Hepatocyte (in vitro differentiated cells): Measurements from ENCODE around the gene LILRB5. TPM values are rescaled to one million over a fixed set of nuclear protein-coding genes. Genes with fewer than 3 reads are reported as not detected.
A peak's percentile ranks its signal among the peaks of the same experiment; 100 is the strongest.
"Not testable (repeated sequence)": the region's sequence is repeated elsewhere in the genome, so short reads cannot be mapped to it uniquely, and the experiment has no call there.

Source experiments
- DNase-seq: peaks from one replicate; pipeline ENCODE4 v3.0.0-alpha.2; 2016; ENCODE audit warnings: low spot score
- H2AFZ ChIP-seq: fragments of 200-600 bp; sonication (generic); 2 replicates; pipeline ENCODE4 v1.6.0; 2016; ENCODE audit warnings: antibody characterized with exemption, mild to moderate bottlenecking
- H3K27ac ChIP-seq: fragments of 200-600 bp; sonication (generic); 2 replicates; pipeline ENCODE4 v1.5.1; 2016; ENCODE audit warnings: mild to moderate bottlenecking
- H3K27me3 ChIP-seq: fragments of 200-600 bp; sonication (generic); 2 replicates; pipeline ENCODE4 v1.6.1; 2016
- H3K36me3 ChIP-seq: fragments of 200-600 bp; sonication (generic); replicated peaks from 2 replicates; pipeline ENCODE4 v1.5.1; 2016; ENCODE audit warnings: low read depth; ENCODE audit not compliant: insufficient read depth
- H3K4me1 ChIP-seq: fragments of 200-600 bp; sonication (generic); 2 replicates; pipeline ENCODE4 v1.5.1; 2016; ENCODE audit warnings: mild to moderate bottlenecking, moderate library complexity; ENCODE audit not compliant: insufficient read depth
- H3K4me2 ChIP-seq: fragments of 200-600 bp; sonication (generic); 2 replicates; pipeline ENCODE4 v1.6.0; 2016
- H3K4me3 ChIP-seq: fragments of 200-600 bp; sonication (generic); 2 replicates; pipeline ENCODE4 v1.5.1; 2016; ENCODE audit warnings: mild to moderate bottlenecking
- H3K79me2 ChIP-seq: fragments of 200-600 bp; sonication (generic); 2 replicates; pipeline ENCODE4 v1.6.0; 2017; ENCODE audit warnings: mild to moderate bottlenecking
- H3K9me2 ChIP-seq: fragments of 200-600 bp; sonication (generic); replicated peaks from 2 replicates; pipeline ENCODE4 v1.6.0; 2017; ENCODE audit warnings: mild to moderate bottlenecking; ENCODE audit not compliant: insufficient read depth
- H3K9me3 ChIP-seq: fragments of 200-600 bp; sonication (generic); 2 replicates; pipeline ENCODE4 v1.5.1; 2016; ENCODE audit warnings: low read depth, mild to moderate bottlenecking
- H4K20me1 ChIP-seq: fragments of 200-600 bp; sonication (generic); 2 replicates; pipeline ENCODE4 v1.6.0; 2016; ENCODE audit warnings: mild to moderate bottlenecking; ENCODE audit not compliant: insufficient read depth, poor library complexity, severe bottlenecking
- EZH2 ChIP-seq: fragments of 200-600 bp; sonication (generic); IDR thresholded peaks from 2 replicates; pipeline ENCODE4 v1.6.1; 2016; ENCODE audit warnings: antibody characterized with exemption, mild to moderate bottlenecking, borderline replicate concordance
- EZH2phosphoT487 ChIP-seq: fragments of 200-600 bp; sonication (generic); IDR thresholded peaks from one replicate; pipeline ENCODE4 v1.6.1; 2018; ENCODE audit warnings: antibody characterized with exemption, mild to moderate bottlenecking, low read depth, moderate library complexity; ENCODE audit not compliant: unreplicated experiment, severe bottlenecking
- WGBS: methylation state at CpG from one replicate; pipeline ENCODE4 v1.1.6; 2016; ENCODE audit warnings: low lambda C conversion rate; ENCODE audit errors: missing lambda C conversion rate; 5-methylcytosine and 5-hydroxymethylcytosine counted together
- polyA plus RNA-seq: library from polyadenylated mRNA; unstranded; fragments of >200 nt; fragmentation: Nextera tagmentation; extraction: Ambion mirVana; gene quantifications from 2 replicates; pipeline ENCODE4 v1.2.1, GENCODE V29; 2016
- total RNA-seq: library from RNA; depleted of rRNA; stranded (reverse); fragments of >200 nt; gene quantifications from 2 replicates; pipeline ENCODE4 v1.2.3, GENCODE V29; 2014
- TF ChIP-seq, protein P1 (sequence below): fragments of 200-600 bp; sonication (generic); IDR thresholded peaks from 2 replicates; pipeline ENCODE4 v1.5.1; 2016; ENCODE audit warnings: antibody characterized with exemption, mild to moderate bottlenecking; ENCODE audit not compliant: poor library complexity

The LILRB5 gene
- total and polyA plus RNA-seq, 2 experiments from 2014 or later = 0.80 to 1.6 TPM

DNA sequence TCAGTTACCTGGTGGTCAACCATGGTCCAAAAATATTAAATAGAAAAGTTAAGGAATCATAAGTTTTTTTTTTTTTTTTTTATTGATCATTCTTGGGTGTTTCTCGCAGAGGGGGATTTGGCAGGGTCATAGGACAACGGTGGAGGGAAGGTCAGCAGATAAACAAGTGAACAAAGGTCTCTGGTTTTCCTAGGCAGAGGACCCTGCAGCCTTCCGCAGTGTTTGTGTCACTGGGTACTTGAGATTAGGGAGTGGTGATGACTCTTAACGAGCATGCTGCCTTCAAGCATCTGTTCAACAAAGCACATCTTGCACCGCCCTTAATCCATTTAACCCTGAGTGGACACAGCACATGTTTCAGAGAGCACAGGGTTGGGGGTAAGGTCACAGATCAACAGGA lies 42.9 kb downstream of the LILRB5 start:
- H3K4me2 ChIP-seq, H3K9me3 ChIP-seq, H3K9me2 ChIP-seq, H3K27ac ChIP-seq, H3K36me3 ChIP-seq, DNase-seq, H4K20me1 ChIP-seq, H2AFZ ChIP-seq, H3K27me3 ChIP-seq, H3K4me3 ChIP-seq: not testable (repeated sequence)
- 49% methylated on average over 5 of the region's 5 CpGs for WGBS
- peaks cover 19% of the 10 kb centered on the region for H3K79me2 ChIP-seq
- H3K4me1 ChIP-seq = peaks cover 18% of the 10 kb centered on the region

DNA sequence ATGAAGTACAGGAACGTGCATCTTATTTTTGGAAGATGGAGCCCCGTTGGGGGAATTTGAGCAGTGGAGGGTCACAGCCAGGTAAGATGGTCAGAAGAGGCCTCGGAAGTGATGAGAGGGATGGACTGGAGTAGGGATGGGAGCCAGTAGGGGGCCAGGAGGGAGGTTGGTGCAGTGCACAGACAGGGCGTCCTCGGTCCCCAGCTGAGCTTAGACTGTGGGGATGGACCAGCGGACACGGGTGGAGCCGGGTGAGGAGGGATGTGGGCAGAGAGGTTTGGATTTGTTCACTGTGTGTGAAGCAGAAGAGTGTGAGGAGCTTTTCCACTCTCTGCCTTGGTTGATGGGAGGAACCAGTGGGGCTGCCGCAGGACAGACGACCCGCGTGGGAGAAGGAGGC lies 45.8 kb downstream of the LILRB5 start:
- Histone ChIP-seq H3K27ac (peak overlapping the region; percentile 91), H3K4me3 (no peak overlapping the region), H4K20me1 (peaks cover 28% of the 10 kb centered on the region), H3K27me3 (no peaks in the 10 kb centered on the region), H3K4me1 (peaks cover 43% of the 10 kb centered on the region), H3K79me2 (peaks cover 36% of the 10 kb centered on the region), H3K36me3 (no peaks in the 10 kb centered on the region), H3K9me3 (no peaks in the 10 kb centered on the region), H3K4me2 (peak overlapping the region; percentile 60), H3K9me2 (no peaks in the 10 kb centered on the region), H2AFZ (no peak overlapping the region)
- TF ChIP-seq EZH2 = no peak
- TF ChIP-seq EZH2phosphoT487 = no peak
- TF ChIP-seq, protein P1, sequence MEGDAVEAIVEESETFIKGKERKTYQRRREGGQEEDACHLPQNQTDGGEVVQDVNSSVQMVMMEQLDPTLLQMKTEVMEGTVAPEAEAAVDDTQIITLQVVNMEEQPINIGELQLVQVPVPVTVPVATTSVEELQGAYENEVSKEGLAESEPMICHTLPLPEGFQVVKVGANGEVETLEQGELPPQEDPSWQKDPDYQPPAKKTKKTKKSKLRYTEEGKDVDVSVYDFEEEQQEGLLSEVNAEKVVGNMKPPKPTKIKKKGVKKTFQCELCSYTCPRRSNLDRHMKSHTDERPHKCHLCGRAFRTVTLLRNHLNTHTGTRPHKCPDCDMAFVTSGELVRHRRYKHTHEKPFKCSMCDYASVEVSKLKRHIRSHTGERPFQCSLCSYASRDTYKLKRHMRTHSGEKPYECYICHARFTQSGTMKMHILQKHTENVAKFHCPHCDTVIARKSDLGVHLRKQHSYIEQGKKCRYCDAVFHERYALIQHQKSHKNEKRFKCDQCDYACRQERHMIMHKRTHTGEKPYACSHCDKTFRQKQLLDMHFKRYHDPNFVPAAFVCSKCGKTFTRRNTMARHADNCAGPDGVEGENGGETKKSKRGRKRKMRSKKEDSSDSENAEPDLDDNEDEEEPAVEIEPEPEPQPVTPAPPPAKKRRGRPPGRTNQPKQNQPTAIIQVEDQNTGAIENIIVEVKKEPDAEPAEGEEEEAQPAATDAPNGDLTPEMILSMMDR = no peak
- 82% methylated on average over 12 of the region's 12 CpGs for WGBS
- no peak for DNase-seq

DNA sequence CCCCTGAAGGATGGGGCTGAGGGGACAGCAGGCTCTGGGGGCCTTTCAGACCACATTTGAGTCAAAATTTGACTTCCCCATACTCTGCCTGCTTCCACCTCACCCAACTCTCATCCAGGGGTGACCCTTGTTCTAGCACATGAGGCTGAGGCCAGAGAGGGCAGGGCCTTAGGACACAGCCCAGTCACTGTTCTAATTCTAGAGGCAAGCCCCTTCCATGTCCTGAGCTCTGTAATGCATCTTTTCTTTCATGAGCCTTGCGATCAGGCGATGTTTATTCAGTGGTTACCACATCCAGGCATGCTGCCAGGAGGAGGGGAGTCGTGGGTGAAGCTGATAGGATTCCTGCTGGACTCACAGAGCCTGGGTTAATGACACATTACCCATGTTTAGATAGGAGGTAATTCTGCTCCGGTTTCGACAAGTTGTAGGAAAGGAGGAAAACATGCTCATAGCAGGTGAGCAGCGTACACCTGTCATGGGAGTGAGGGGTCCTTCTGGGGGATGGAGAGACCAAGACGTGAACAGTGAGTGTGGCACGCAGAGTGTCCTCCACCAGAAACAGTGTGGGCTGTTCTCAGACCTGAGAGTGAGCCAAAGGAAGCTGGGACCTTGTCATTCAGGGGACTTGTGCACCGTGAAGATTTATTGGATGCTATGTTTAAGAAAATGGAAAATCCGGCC lies 47.1 kb downstream of the LILRB5 start:
- H3K79me2 ChIP-seq = peaks cover 49% of the 10 kb centered on the region
- peak overlapping the region; percentile 57 for H3K4me2 ChIP-seq
- peak overlapping the region; percentile 91 for H3K27ac ChIP-seq
- H3K36me3 ChIP-seq = no peaks in the 10 kb centered on the region
- H3K4me1 ChIP-seq = peaks cover 43% of the 10 kb centered on the region
- peaks cover 41% of the 10 kb centered on the region for H4K20me1 ChIP-seq
- no peak for TF ChIP-seq EZH2phosphoT487
- TF ChIP-seq, protein P1 = no peak
- H3K27me3 ChIP-seq = no peaks in the 10 kb centered on the region
- DNase-seq = peak; percentile 95
- no peak overlapping the region for H3K4me3 ChIP-seq
- no peaks in the 10 kb centered on the region for H3K9me2 ChIP-seq
- no peaks in the 10 kb centered on the region for H3K9me3 ChIP-seq
- 28% methylated on average over 10 of the region's 10 CpGs for WGBS
- H2AFZ ChIP-seq = no peak overlapping the region

DNA sequence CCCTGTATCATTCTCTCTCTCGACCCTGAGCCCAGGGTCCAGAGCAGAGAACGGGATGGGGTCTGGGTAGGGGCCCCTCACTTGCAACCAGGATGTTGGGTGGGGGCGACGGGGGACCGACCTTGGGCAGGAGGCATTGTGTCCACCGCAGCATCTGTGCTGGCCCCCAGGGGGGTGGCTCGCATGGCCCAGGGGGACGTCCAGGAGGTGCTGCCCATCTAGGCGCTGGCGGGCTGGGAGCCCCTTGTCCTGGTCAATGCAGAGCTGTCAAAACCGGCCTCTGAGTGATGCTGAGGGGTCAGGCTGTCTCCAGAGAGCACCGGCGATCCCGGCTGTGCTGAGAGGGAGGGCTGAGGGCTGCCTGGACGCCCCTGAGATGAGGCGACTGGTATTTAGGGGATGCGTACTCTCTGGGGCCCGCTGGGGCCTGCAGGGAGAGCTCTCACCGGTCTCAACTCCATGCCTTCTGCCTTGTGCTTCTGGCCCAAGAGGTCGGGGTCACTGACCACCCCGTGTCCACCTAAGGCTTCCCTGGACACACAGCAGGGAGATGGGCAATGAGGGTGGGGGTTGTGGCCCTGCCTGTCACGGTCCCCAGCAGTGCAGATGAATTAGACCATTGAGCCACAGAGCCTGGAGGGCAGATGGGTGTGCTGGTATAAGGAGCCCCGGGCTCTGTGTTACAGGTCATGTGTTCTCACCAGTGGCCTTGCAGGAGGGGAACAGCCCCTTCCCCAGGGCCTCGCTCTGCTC lies 47.8 kb downstream of the LILRB5 start:
- TF ChIP-seq, protein P1 = no peak
- TF ChIP-seq EZH2phosphoT487 (no peak), EZH2 (no peak)
- Histone ChIP-seq H2AFZ (no peak overlapping the region), H3K9me2 (no peaks in the 10 kb centered on the region), H3K4me3 (no peak overlapping the region), H3K27me3 (no peaks in the 10 kb centered on the region), H3K27ac (peak overlapping the region; percentile 91), H3K79me2 (peaks cover 56% of the 10 kb centered on the region), H3K4me1 (peaks cover 48% of the 10 kb centered on the region), H3K36me3 (no peaks in the 10 kb centered on the region), H3K4me2 (peak overlapping the region; percentile 44), H3K9me3 (no peaks in the 10 kb centered on the region), H4K20me1 (peaks cover 48% of the 10 kb centered on the region)
- WGBS = 55% methylated on average over 22 of the region's 24 CpGs
- DNase-seq = peak; percentile 47
